HUES6 (cell line): ENCODE measurements around the gene ATXN10.
"Not testable (repeated sequence)": the region's sequence is repeated elsewhere in the genome, so short reads cannot be mapped to it uniquely, and the experiment has no call there.

Experiments
- H3K27ac ChIP-seq: 2 replicates; pipeline ENCODE4 v1.7.0; 2013; ENCODE audit warnings: low read depth, mild to moderate bottlenecking, low read length, inconsistent platforms
- H3K27me3 ChIP-seq: 2 replicates; pipeline ENCODE4 v1.6.1; 2013; ENCODE audit warnings: low read length; ENCODE audit not compliant: control insufficient read depth, insufficient read depth
- H3K36me3 ChIP-seq: 2 replicates; pipeline ENCODE4 v1.6.1; 2013; ENCODE audit warnings: low read length; ENCODE audit not compliant: control insufficient read depth, insufficient read depth
- H3K4me1 ChIP-seq: 2 replicates; pipeline ENCODE4 v1.6.1; 2013; ENCODE audit warnings: low read length; ENCODE audit not compliant: control insufficient read depth, insufficient read depth
- H3K4me3 ChIP-seq: 2 replicates; pipeline ENCODE4 v1.5.1; 2013; ENCODE audit warnings: low read depth, low read length
- H3K9ac ChIP-seq: one replicate; pipeline ENCODE4 v1.6.1; 2013; ENCODE audit warnings: mild to moderate bottlenecking, low read length
- H3K9me3 ChIP-seq: 2 replicates; pipeline ENCODE4 v1.6.1; 2013; ENCODE audit warnings: low read depth, low read length; ENCODE audit not compliant: control insufficient read depth, insufficient read depth

The ATXN10 gene

GRCh38 chr22:45671783-45672563, at the start of gene ATXN10:
TSS of gene ATXN10 (plus strand) at chr22:45671834. CDS start at chr22:45672064, 230 bp downstream.
- no peaks in the 10 kb centered on the region for H3K27me3 ChIP-seq
- peaks cover 2% of the 10 kb centered on the region; the same call in 1 of the 2 replicates for H3K36me3 ChIP-seq
- H3K9me3 ChIP-seq, result no peaks in the 10 kb centered on the region
- peaks cover 10% of the 10 kb centered on the region for H3K4me1 ChIP-seq
- peak within 1 kb of the TSS; percentile 94 for H3K27ac ChIP-seq
- H3K9ac ChIP-seq, result peak within 1 kb of the TSS; percentile 98
- H3K4me3 ChIP-seq, result peak within 1 kb of the TSS; percentile 95

GRCh38 chr22:45621836-45622600, 49.6 kb upstream of the ATXN10 start:
- Histone ChIP-seq H3K9me3 (0 out of 2 replicates have a peak, but pooled peaks cover 4% of the 10 kb centered on the region), H3K27me3 (no peaks in the 10 kb centered on the region), H3K9ac (no peak overlapping the region)

GRCh38 chr22:45623464-45624145, 48.0 kb upstream of the ATXN10 start:
- peaks cover 12% of the 10 kb centered on the region for H3K4me1 ChIP-seq
- not testable (repeated sequence) for H3K27me3 ChIP-seq, H3K9me3 ChIP-seq, H3K4me3 ChIP-seq, H3K36me3 ChIP-seq, H3K27ac ChIP-seq, H3K9ac ChIP-seq

More at GRCh38 chr22:45621836-45622600, 49.6 kb upstream of the ATXN10 start:
- Histone ChIP-seq H3K4me1 (peaks cover 6% of the 10 kb centered on the region), H3K4me3 (no peak overlapping the region), H3K36me3 (no peaks in the 10 kb centered on the region), H3K27ac (no peak overlapping the region)

GRCh38 chr22:45626198-45626651, 45.4 kb upstream of the ATXN10 start:
- Histone ChIP-seq H3K36me3 (no peaks in the 10 kb centered on the region), H3K4me1 (peaks cover 31% of the 10 kb centered on the region), H3K9me3 (no peaks in the 10 kb centered on the region), H3K27me3 (no peaks in the 10 kb centered on the region), H3K27ac (no peak overlapping the region), H3K9ac (no peak overlapping the region), H3K4me3 (no peak overlapping the region)

- no peaks in the 10 kb centered on the region for H3K9me3 ChIP-seq
- H3K4me3 ChIP-seq, result no peak overlapping the region
- H3K27ac ChIP-seq, result no peak overlapping the region
- no peaks in the 10 kb centered on the region for H3K27me3 ChIP-seq
- H3K9ac ChIP-seq, result no peak overlapping the region
- no peaks in the 10 kb centered on the region for H3K36me3 ChIP-seq
- H3K4me1 ChIP-seq, result peaks cover 41% of the 10 kb centered on the region
Measured at GRCh38 chr22:45627489-45628233, 44.0 kb upstream of the ATXN10 start.

GRCh38 chr22:45628515-45628914, 43.1 kb upstream of the ATXN10 start:
- no peak overlapping the region for H3K4me3 ChIP-seq
- no peak overlapping the region for H3K27ac ChIP-seq
- peaks cover 49% of the 10 kb centered on the region for H3K4me1 ChIP-seq
- no peaks in the 10 kb centered on the region for H3K9me3 ChIP-seq
- no peak overlapping the region for H3K9ac ChIP-seq
- H3K36me3 ChIP-seq, result no peaks in the 10 kb centered on the region
- H3K27me3 ChIP-seq, result no peaks in the 10 kb centered on the region

GRCh38 chr22:45629469-45630089, 42.1 kb upstream of the ATXN10 start:
- Histone ChIP-seq H3K9me3 (no peaks in the 10 kb centered on the region), H3K36me3 (no peaks in the 10 kb centered on the region), H3K4me1 (peaks cover 49% of the 10 kb centered on the region), H3K27me3 (no peaks in the 10 kb centered on the region), H3K4me3 (no peak overlapping the region), H3K27ac (no peak overlapping the region), H3K9ac (peak overlapping the region; percentile 31)

- peaks cover 49% of the 10 kb centered on the region for H3K4me1 ChIP-seq
- no peaks in the 10 kb centered on the region for H3K27me3 ChIP-seq
- no peak overlapping the region for H3K4me3 ChIP-seq
- no peaks in the 10 kb centered on the region for H3K36me3 ChIP-seq
- no peak overlapping the region for H3K9ac ChIP-seq
- H3K9me3 ChIP-seq, result no peaks in the 10 kb centered on the region
- H3K27ac ChIP-seq, result no peak overlapping the region
Measured at GRCh38 chr22:45630436-45630835, 41.2 kb upstream of the ATXN10 start.

- H3K27ac ChIP-seq, result no peak overlapping the region
- no peaks in the 10 kb centered on the region for H3K27me3 ChIP-seq
- no peak overlapping the region for H3K4me3 ChIP-seq
- H3K9ac ChIP-seq, result no peak overlapping the region
- H3K36me3 ChIP-seq, result no peaks in the 10 kb centered on the region
- H3K9me3 ChIP-seq, result no peaks in the 10 kb centered on the region
- peaks cover 48% of the 10 kb centered on the region for H3K4me1 ChIP-seq
Measured at GRCh38 chr22:45631140-45631840, 40.3 kb upstream of the ATXN10 start.

- no peak overlapping the region for H3K27ac ChIP-seq
- no peaks in the 10 kb centered on the region for H3K36me3 ChIP-seq
- H3K9me3 ChIP-seq, result no peaks in the 10 kb centered on the region
- H3K27me3 ChIP-seq, result no peaks in the 10 kb centered on the region
- H3K9ac ChIP-seq, result no peak overlapping the region
- no peak overlapping the region for H3K4me3 ChIP-seq
- peaks cover 46% of the 10 kb centered on the region for H3K4me1 ChIP-seq
Measured at GRCh38 chr22:45631841-45632238, 39.8 kb upstream of the ATXN10 start.
